NB4 (cell line): ENCODE results near the gene RNF214.

Experiments used
- DNase-seq: peaks from one replicate; pipeline ENCODE4 v3.0.0; 2010; ENCODE audit warnings: low read depth
- H3K4me3 ChIP-seq: one replicate; pipeline ENCODE4 v1.5.1; 2011; ENCODE audit warnings: mild to moderate bottlenecking, low read depth, low read length, moderate library complexity
- CTCF ChIP-seq: IDR thresholded peaks from one replicate; pipeline ENCODE4 v1.5.1; 2012; ENCODE audit warnings: low read depth, low read length
- MAX ChIP-seq: IDR thresholded peaks from 2 replicates; pipeline ENCODE4 v1.6.1; 2011; ENCODE audit warnings: low read depth, low read length
- MYC ChIP-seq: IDR thresholded peaks from 2 replicates; pipeline ENCODE4 v1.6.1; 2011; ENCODE audit warnings: low read depth, low read length
- POLR2A ChIP-seq: IDR thresholded peaks from 2 replicates; pipeline ENCODE4 v1.6.1; 2011; ENCODE audit warnings: mild to moderate bottlenecking; ENCODE audit not compliant: insufficient read length; ENCODE audit errors: extremely low read depth

RNF214 gene

GRCh38 chr11:117223741-117224689, 8.5 kb upstream of the RNF214 start:
- TF ChIP-seq MYC (no peak), POLR2A (no peak), MAX (no peak), CTCF (no peak)
- DNase-seq: no peak
- no peak overlapping the region for H3K4me3 ChIP-seq

- DNase-seq: no peak
- TF ChIP-seq CTCF (no peak), POLR2A (no peak), MYC (no peak), MAX (no peak)
- H3K4me3 ChIP-seq: no peak overlapping the region
These were observed 6.8 kb upstream of the RNF214 start for GRCh38 chr11:117225553-117226170.

- no peak overlapping the region for H3K4me3 ChIP-seq
- TF ChIP-seq POLR2A (no peak), CTCF (peak; percentile 77), MYC (peak; percentile 21; the same call in 1 of the 2 replicates), MAX (peak; percentile 44; the same call in 1 of the 2 replicates)
- DNase-seq: peak; percentile 86
These were observed 5.8 kb upstream of the RNF214 start for GRCh38 chr11:117226388-117227385.

- no peak for TF ChIP-seq MAX
- no peak for DNase-seq
- H3K4me3 ChIP-seq: no peak overlapping the region
These were observed 4.4 kb upstream of the RNF214 start for GRCh38 chr11:117228091-117228490.

- DNase-seq: no peak
- no peak overlapping the region for H3K4me3 ChIP-seq
- no peak for TF ChIP-seq POLR2A
- TF ChIP-seq MAX: no peak
- no peak for TF ChIP-seq CTCF
- TF ChIP-seq MYC: no peak
These were observed 3.1 kb upstream of the RNF214 start for GRCh38 chr11:117229411-117229810.

GRCh38 chr11:117229931-117230285, 2.6 kb upstream of the RNF214 start:
- peak overlapping the region; percentile 87 for H3K4me3 ChIP-seq
- TF ChIP-seq MAX: no peak
- no peak for TF ChIP-seq POLR2A
- TF ChIP-seq MYC: no peak
- TF ChIP-seq CTCF: no peak
- no peak for DNase-seq
